ENCODE results near the gene ABITRAM. TPM values are rescaled to one million over a fixed set of nuclear protein-coding genes. Genes with fewer than 3 reads are reported as not detected.
A peak's percentile ranks its signal among the peaks of the same experiment; 100 is the strongest.

The ABITRAM gene
- total and polyA plus RNA-seq, 2 of the 13 experiments (the other 11 are each of a cell fraction or from before 2014, with no cell fraction given) = 10.2 to 21.6 TPM

DNA sequence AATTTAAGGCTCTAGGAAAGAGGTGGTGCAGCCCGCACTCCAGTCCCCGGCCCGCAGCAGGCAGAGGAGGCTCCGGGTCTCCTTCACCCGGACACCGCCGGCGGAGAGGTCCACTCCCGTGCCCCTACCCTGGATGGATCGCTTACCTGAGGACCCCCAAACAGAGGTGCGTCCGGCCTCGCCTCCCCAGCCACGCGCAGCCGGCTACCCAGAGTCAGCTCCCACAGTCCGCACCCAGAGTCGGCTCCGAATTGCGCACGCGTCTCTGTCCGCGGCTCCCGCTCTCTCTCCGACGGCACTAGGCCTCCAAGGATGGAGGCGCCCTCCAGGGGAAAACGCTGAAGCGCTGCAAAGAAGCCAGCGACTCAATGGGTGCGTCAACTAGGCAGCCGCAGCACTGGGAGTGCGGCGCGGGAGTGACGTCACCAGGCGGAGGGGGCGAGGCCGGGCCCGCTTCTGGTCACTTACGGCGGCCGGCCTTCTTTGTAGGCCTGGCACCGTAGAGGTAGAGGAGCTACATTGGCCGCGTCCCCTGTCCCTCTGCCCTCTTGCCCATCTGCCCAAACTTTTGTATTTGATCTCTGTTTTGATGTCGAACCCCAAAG, 380 bp upstream of the ABITRAM start, which contains the start of gene ELP1 (continued):
- TF ChIP-seq MED1 (CRISPR knock-in tag; IDR thresholded peaks at IDR 0.05) = peak; percentile 87
- no peak for TF ChIP-seq HNRNPUL1 (IDR thresholded peaks at IDR 0.05; ENCODE audit: low read depth, low read length)
- peak; percentile 8; the same call in 1 of the 2 replicates for TF ChIP-seq ZNF431 (CRISPR knock-in tag; IDR thresholded peaks at IDR 0.05; ENCODE audit: borderline replicate concordance, low read depth)
- no peak for TF ChIP-seq JDP2 (CRISPR knock-in tag; IDR thresholded peaks at IDR 0.05; ENCODE audit: borderline replicate concordance)
- TF ChIP-seq ADNP (CRISPR knock-in tag; IDR thresholded peaks at IDR 0.05) = no peak
- TF ChIP-seq SRSF4 (IDR thresholded peaks at IDR 0.05; ENCODE audit: low read depth, low read length, poor library complexity, severe bottlenecking) = no peak
- TF ChIP-seq KLF11 (CRISPR knock-in tag; IDR thresholded peaks at IDR 0.05) = 0 out of 2 replicates have a peak, but pooled peaks have one; percentile 17
- TF ChIP-seq, protein P1, sequence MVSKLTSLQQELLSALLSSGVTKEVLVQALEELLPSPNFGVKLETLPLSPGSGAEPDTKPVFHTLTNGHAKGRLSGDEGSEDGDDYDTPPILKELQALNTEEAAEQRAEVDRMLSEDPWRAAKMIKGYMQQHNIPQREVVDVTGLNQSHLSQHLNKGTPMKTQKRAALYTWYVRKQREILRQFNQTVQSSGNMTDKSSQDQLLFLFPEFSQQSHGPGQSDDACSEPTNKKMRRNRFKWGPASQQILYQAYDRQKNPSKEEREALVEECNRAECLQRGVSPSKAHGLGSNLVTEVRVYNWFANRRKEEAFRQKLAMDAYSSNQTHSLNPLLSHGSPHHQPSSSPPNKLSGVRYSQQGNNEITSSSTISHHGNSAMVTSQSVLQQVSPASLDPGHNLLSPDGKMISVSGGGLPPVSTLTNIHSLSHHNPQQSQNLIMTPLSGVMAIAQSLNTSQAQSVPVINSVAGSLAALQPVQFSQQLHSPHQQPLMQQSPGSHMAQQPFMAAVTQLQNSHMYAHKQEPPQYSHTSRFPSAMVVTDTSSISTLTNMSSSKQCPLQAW (CRISPR knock-in tag; IDR thresholded peaks at IDR 0.05) = peak; percentile 70
- TF ChIP-seq HNRNPLL (IDR thresholded peaks at IDR 0.05; ENCODE audit: low read depth, low read length, poor library complexity, severe bottlenecking) = peak; percentile 80
- peak; percentile 66; the same call in 1 of the 2 replicates for TF ChIP-seq GTF3A (CRISPR knock-in tag; conservative IDR thresholded peaks at IDR 0.05)
- TF ChIP-seq MYC (CRISPR knock-in tag; IDR thresholded peaks at IDR 0.05; ENCODE audit: borderline replicate concordance) = peak; percentile 89
- TF ChIP-seq, protein P2, sequence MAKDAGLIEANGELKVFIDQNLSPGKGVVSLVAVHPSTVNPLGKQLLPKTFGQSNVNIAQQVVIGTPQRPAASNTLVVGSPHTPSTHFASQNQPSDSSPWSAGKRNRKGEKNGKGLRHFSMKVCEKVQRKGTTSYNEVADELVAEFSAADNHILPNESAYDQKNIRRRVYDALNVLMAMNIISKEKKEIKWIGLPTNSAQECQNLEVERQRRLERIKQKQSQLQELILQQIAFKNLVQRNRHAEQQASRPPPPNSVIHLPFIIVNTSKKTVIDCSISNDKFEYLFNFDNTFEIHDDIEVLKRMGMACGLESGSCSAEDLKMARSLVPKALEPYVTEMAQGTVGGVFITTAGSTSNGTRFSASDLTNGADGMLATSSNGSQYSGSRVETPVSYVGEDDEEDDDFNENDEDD (CRISPR knock-in tag; IDR thresholded peaks at IDR 0.05; ENCODE audit: borderline replicate concordance) = peak; percentile 81; the same call in 1 of the 2 replicates
- TF ChIP-seq, protein P3, sequence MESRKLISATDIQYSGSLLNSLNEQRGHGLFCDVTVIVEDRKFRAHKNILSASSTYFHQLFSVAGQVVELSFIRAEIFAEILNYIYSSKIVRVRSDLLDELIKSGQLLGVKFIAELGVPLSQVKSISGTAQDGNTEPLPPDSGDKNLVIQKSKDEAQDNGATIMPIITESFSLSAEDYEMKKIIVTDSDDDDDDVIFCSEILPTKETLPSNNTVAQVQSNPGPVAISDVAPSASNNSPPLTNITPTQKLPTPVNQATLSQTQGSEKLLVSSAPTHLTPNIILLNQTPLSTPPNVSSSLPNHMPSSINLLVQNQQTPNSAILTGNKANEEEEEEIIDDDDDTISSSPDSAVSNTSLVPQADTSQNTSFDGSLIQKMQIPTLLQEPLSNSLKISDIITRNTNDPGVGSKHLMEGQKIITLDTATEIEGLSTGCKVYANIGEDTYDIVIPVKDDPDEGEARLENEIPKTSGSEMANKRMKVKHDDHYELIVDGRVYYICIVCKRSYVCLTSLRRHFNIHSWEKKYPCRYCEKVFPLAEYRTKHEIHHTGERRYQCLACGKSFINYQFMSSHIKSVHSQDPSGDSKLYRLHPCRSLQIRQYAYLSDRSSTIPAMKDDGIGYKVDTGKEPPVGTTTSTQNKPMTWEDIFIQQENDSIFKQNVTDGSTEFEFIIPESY (CRISPR knock-in tag; IDR thresholded peaks at IDR 0.05) = peak; percentile 47; the same call in 1 of the 2 replicates
- TF ChIP-seq RFXANK (CRISPR knock-in tag; IDR thresholded peaks at IDR 0.05) = no peak
- TF ChIP-seq, protein P4, sequence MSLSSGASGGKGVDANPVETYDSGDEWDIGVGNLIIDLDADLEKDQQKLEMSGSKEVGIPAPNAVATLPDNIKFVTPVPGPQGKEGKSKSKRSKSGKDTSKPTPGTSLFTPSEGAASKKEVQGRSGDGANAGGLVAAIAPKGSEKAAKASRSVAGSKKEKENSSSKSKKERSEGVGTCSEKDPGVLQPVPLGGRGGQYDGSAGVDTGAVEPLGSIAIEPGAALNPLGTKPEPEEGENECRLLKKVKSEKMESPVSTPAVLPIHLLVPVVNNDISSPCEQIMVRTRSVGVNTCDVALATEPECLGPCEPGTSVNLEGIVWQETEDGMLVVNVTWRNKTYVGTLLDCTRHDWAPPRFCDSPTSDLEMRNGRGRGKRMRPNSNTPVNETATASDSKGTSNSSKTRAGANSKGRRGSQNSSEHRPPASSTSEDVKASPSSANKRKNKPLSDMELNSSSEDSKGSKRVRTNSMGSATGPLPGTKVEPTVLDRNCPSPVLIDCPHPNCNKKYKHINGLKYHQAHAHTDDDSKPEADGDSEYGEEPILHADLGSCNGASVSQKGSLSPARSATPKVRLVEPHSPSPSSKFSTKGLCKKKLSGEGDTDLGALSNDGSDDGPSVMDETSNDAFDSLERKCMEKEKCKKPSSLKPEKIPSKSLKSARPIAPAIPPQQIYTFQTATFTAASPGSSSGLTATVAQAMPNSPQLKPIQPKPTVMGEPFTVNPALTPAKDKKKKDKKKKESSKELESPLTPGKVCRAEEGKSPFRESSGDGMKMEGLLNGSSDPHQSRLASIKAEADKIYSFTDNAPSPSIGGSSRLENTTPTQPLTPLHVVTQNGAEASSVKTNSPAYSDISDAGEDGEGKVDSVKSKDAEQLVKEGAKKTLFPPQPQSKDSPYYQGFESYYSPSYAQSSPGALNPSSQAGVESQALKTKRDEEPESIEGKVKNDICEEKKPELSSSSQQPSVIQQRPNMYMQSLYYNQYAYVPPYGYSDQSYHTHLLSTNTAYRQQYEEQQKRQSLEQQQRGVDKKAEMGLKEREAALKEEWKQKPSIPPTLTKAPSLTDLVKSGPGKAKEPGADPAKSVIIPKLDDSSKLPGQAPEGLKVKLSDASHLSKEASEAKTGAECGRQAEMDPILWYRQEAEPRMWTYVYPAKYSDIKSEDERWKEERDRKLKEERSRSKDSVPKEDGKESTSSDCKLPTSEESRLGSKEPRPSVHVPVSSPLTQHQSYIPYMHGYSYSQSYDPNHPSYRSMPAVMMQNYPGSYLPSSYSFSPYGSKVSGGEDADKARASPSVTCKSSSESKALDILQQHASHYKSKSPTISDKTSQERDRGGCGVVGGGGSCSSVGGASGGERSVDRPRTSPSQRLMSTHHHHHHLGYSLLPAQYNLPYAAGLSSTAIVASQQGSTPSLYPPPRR (CRISPR knock-in tag; IDR thresholded peaks at IDR 0.05; ENCODE audit: borderline replicate concordance) = 0 out of 2 replicates have a peak, but pooled peaks have one; percentile 46
